GM18858 (cell line): ENCODE results near the gene DBP.

ENCODE experiments used
- ATAC-seq: cut with Tn5 transposase; IDR thresholded peaks from one replicate; pipeline ENCODE4 v1.9.1; 2021; ENCODE audit not compliant: unreplicated experiment

The DBP gene

GRCh38 chr19:48587387-48587786 is 49.8 kb downstream of the DBP start:
- ATAC-seq = no peak

GRCh38 chr19:48582168-48582567 is 55.0 kb downstream of the DBP start:
- no peak for ATAC-seq
